GM23338 (cell line): Measurements from ENCODE around the gene USP24. TPM values are rescaled to one million over a fixed set of nuclear protein-coding genes. Genes with fewer than 3 reads are reported as not detected.

ENCODE experiments used
- ATAC-seq: fragments of 200-7000 bp; cut with Tn5 transposase; 3 replicates; pipeline ENCODE4 v1.9.1; 2020
- DNase-seq: peaks from one replicate; pipeline ENCODE4 v3.0.0-alpha.2; 2015; ENCODE audit warnings: low spot score
- H2AFZ ChIP-seq: fragments of 200-600 bp; sonication (generic); 2 replicates; pipeline ENCODE4 v1.8.0; 2016; ENCODE audit warnings: antibody characterized with exemption, mild to moderate bottlenecking, moderate library complexity
- H3F3A ChIP-seq: fragments of 200-600 bp; sonication (generic); replicated peaks from 2 replicates; pipeline ENCODE4 v1.8.0; 2017; ENCODE audit warnings: antibody characterized with exemption, mixed run types, low read depth
- H3K27ac ChIP-seq: fragments of 200-600 bp; sonication (generic); 2 replicates; pipeline ENCODE4 v1.6.1; 2016; ENCODE audit warnings: low read depth
- H3K27me3 ChIP-seq: fragments of 200-600 bp; sonication (generic); 2 replicates; pipeline ENCODE4 v1.8.0; 2016; ENCODE audit warnings: mild to moderate bottlenecking, mixed run types, moderate library complexity; ENCODE audit not compliant: insufficient read depth
- H3K36me3 ChIP-seq: fragments of 200-600 bp; sonication (generic); 2 replicates; pipeline ENCODE4 v1.8.0; 2016; ENCODE audit warnings: mild to moderate bottlenecking; ENCODE audit not compliant: insufficient read depth
- H3K4me1 ChIP-seq: fragments of 200-600 bp; sonication (generic); 2 replicates; pipeline ENCODE4 v1.8.0; 2016; ENCODE audit warnings: mild to moderate bottlenecking, moderate library complexity; ENCODE audit not compliant: insufficient read depth
- H3K4me2 ChIP-seq: fragments of 200-600 bp; sonication (generic); 2 replicates; pipeline ENCODE4 v1.7.1; 2017; ENCODE audit warnings: mixed run types
- H3K4me3 ChIP-seq: fragments of 200-600 bp; sonication (generic); 2 replicates; pipeline ENCODE4 v1.6.1; 2016; ENCODE audit warnings: mixed run types
- H3K79me2 ChIP-seq: fragments of 200-600 bp; sonication (generic); replicated peaks from 2 replicates; pipeline ENCODE4 v1.8.0; 2017; ENCODE audit warnings: mild to moderate bottlenecking; ENCODE audit not compliant: insufficient read depth
- H3K9me2 ChIP-seq: fragments of 200-600 bp; sonication (generic); 2 replicates; pipeline ENCODE4 v1.8.0; 2017; ENCODE audit not compliant: insufficient read depth
- H4K20me1 ChIP-seq: fragments of 200-600 bp; sonication (generic); replicated peaks from 2 replicates; pipeline ENCODE4 v1.8.0; 2017; ENCODE audit warnings: mild to moderate bottlenecking; ENCODE audit not compliant: insufficient read depth
- H3K27ac Mint-ChIP-seq: 2 replicates; pipeline ENCODE4 v1.8.0; 2020; ENCODE audit warnings: inconsistent platforms, mild to moderate bottlenecking, moderate library complexity, mixed read lengths
- H3K27me3 Mint-ChIP-seq: 3 replicates; pipeline ENCODE4 v1.8.0; 2022; ENCODE audit warnings: low read depth, mild to moderate bottlenecking, moderate library complexity, mixed read lengths, inconsistent platforms; ENCODE audit not compliant: insufficient read depth, poor library complexity
- H3K36me3 Mint-ChIP-seq: 3 replicates; pipeline ENCODE4 v1.8.0; 2021; ENCODE audit warnings: low read depth, mild to moderate bottlenecking, inconsistent platforms, moderate library complexity, mixed read lengths
- H3K4me1 Mint-ChIP-seq: 3 replicates; pipeline ENCODE4 v1.8.0; 2020; ENCODE audit warnings: mild to moderate bottlenecking, inconsistent platforms, mixed read lengths
- H3K4me3 Mint-ChIP-seq: 3 replicates; pipeline ENCODE4 v1.8.0; 2021; ENCODE audit warnings: moderate library complexity, mild to moderate bottlenecking, inconsistent platforms, mixed read lengths
- H3K9me3 Mint-ChIP-seq: 3 replicates; pipeline ENCODE4 v1.8.0; 2020; ENCODE audit warnings: moderate library complexity, mild to moderate bottlenecking, inconsistent platforms, mixed read lengths
- CREB1 ChIP-seq: fragments of 250-450 bp; sonication (Bioruptor Pico); IDR thresholded peaks from 2 replicates; pipeline ENCODE4 v1.5.0; 2020; ENCODE audit warnings: low read depth, mild to moderate bottlenecking, moderate library complexity
- EZH2 ChIP-seq: fragments of 200-600 bp; sonication (generic); IDR thresholded peaks from one replicate; pipeline ENCODE4 v1.8.0; 2017; ENCODE audit warnings: antibody characterized with exemption, mild to moderate bottlenecking, low read depth; ENCODE audit not compliant: unreplicated experiment
- EZH2phosphoT487 ChIP-seq: fragments of 200-600 bp; sonication (generic); IDR thresholded peaks from one replicate; pipeline ENCODE4 v1.8.1; 2018; ENCODE audit warnings: antibody characterized with exemption; ENCODE audit not compliant: unreplicated experiment
- JUNB ChIP-seq: IDR thresholded peaks from one replicate; pipeline ENCODE4 v1.6.1; 2016; ENCODE audit warnings: antibody characterized with exemption; ENCODE audit not compliant: unreplicated experiment
- POLR2AphosphoS5 ChIP-seq: IDR thresholded peaks from 2 replicates; pipeline ENCODE4 v1.6.1; 2016; ENCODE audit warnings: antibody characterized with exemption, low read depth
- STAT1 ChIP-seq: IDR thresholded peaks from one replicate; pipeline ENCODE4 v1.6.1; 2016; ENCODE audit warnings: antibody characterized with exemption; ENCODE audit not compliant: unreplicated experiment
- ZNF114 ChIP-seq: fragments of 250-450 bp; sonication (Bioruptor Pico); IDR thresholded peaks from 2 replicates; pipeline ENCODE4 v1.5.0; 2020; ENCODE audit warnings: mild to moderate bottlenecking, moderate library complexity
- ZNF331 ChIP-seq: fragments of 250-450 bp; sonication (Bioruptor Pico); IDR thresholded peaks from 2 replicates; pipeline ENCODE4 v1.5.0; 2020; ENCODE audit warnings: low read depth, mild to moderate bottlenecking, moderate library complexity
- polyA plus RNA-seq: library from polyadenylated mRNA; unstranded; fragments of >200 nt; fragmentation: Nextera tagmentation; extraction: Ambion mirVana; gene quantifications from 2 replicates; pipeline ENCODE4 v1.2.1, GENCODE V29; 2016
- total RNA-seq: library from RNA; depleted of rRNA; stranded (reverse); fragments of >200 nt; shearing (Covaris generic); gene quantifications from 2 replicates; pipeline ENCODE4 v1.2.3, GENCODE V29; 2014
- TF ChIP-seq, protein P1 (sequence below): IDR thresholded peaks from 2 replicates; pipeline ENCODE4 v1.6.1; 2016; ENCODE audit warnings: antibody characterized with exemption
- TF ChIP-seq, protein P2 (sequence below): IDR thresholded peaks from one replicate; pipeline ENCODE4 v1.6.1; 2018; ENCODE audit warnings: antibody characterized with exemption; ENCODE audit not compliant: unreplicated experiment
- TF ChIP-seq, protein P3 (sequence below): fragments of 250-450 bp; sonication (Bioruptor Pico); IDR thresholded peaks from 2 replicates; pipeline ENCODE4 v1.5.0; 2020; ENCODE audit warnings: mild to moderate bottlenecking, moderate library complexity

Gene USP24
- total and polyA plus RNA-seq, 2 experiments from 2014 or later: 12.1 to 32.6 TPM

DNA sequence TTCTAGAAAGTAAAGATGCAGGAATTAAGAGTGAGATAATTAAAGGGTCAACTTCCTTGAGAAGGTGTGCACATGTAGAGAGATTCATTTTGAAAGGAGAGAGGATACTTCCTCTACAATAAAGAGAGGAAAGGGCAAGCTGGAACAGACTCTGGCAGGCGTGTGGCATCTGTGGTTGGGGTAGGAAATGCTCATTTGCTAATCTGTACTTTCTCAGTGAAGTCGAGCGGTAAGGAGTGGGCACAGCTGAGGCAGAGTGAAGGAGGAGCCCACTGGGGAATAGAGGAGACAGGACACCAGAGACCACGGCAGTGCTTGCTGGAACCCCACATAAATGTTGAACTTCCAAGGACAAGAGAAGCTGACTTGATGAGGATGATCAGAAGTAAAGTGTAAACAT, 126.8 kb downstream of the USP24 start:
- Mint-ChIP-seq H3K27me3 (no peaks in the 10 kb centered on the region), H3K9me3 (no peaks in the 10 kb centered on the region), H3K36me3 (peaks cover 73% of the 10 kb centered on the region), H3K4me1 (no peaks in the 10 kb centered on the region), H3K27ac (no peak overlapping the region), H3K4me3 (no peak overlapping the region)
- peak overlapping the region; percentile 80 for H3K27ac ChIP-seq
- H3K4me3 ChIP-seq: no peak overlapping the region
- peaks cover 6% of the 10 kb centered on the region; the same call in 1 of the 2 replicates for H3F3A ChIP-seq
- ATAC-seq (no peak), DNase-seq (no peak)
- H3K4me1 ChIP-seq: no peaks in the 10 kb centered on the region
- no peaks in the 10 kb centered on the region for H3K27me3 ChIP-seq
- no peaks in the 10 kb centered on the region; the same call in 1 of the 2 replicates for H3K79me2 ChIP-seq
- no peak overlapping the region for H3K4me2 ChIP-seq
- H2AFZ ChIP-seq: no peak overlapping the region
- TF ChIP-seq EZH2phosphoT487: no peak
- no peak for TF ChIP-seq POLR2AphosphoS5
- no peak for TF ChIP-seq CREB1 (CRISPR knock-in tag)
- TF ChIP-seq ZNF331 (CRISPR knock-in tag): no peak
- no peak for TF ChIP-seq ZNF114 (CRISPR knock-in tag)
- H4K20me1 ChIP-seq: no peaks in the 10 kb centered on the region; the same call in 1 of the 2 replicates
- H3K9me2 ChIP-seq: no peaks in the 10 kb centered on the region
- peaks cover 30% of the 10 kb centered on the region; the same call in 1 of the 2 replicates for H3K36me3 ChIP-seq

DNA sequence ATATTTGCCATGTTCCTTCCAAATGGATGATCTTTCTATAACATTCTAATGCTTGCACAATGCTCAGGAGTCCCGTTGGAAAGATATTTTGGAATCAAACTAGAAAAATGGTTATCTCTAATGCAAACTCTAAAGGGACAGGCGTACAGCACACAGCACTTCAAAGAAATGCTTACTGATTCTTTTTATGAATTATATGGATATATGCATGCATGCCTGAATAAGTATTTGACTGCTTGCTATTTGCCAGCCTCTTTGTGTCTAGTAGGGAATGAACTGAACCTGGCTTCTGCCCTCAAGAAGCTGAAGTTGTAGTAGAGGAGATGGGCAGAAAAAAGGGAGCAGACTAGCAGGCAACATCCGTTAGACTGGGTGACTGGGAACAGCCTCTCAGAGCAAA, 127.7 kb downstream of the USP24 start:
- Histone ChIP-seq H3F3A (peaks cover 6% of the 10 kb centered on the region; the same call in 1 of the 2 replicates), H4K20me1 (no peaks in the 10 kb centered on the region; the same call in 1 of the 2 replicates), H3K27ac (peak overlapping the region; percentile 80; the same call in 1 of the 2 replicates), H3K27me3 (no peaks in the 10 kb centered on the region), H3K4me3 (no peak overlapping the region), H3K4me1 (no peaks in the 10 kb centered on the region), H3K4me2 (no peak overlapping the region), H3K79me2 (no peaks in the 10 kb centered on the region; the same call in 1 of the 2 replicates), H3K9me2 (no peaks in the 10 kb centered on the region), H3K36me3 (peaks cover 21% of the 10 kb centered on the region; the same call in 1 of the 2 replicates), H2AFZ (no peak overlapping the region)
- Mint-ChIP-seq H3K4me1 (no peaks in the 10 kb centered on the region), H3K4me3 (no peak overlapping the region), H3K9me3 (no peaks in the 10 kb centered on the region), H3K36me3 (peaks cover 76% of the 10 kb centered on the region), H3K27ac (no peak overlapping the region; the same call in 1 of the 2 replicates), H3K27me3 (no peaks in the 10 kb centered on the region)
- DNase-seq (no peak), ATAC-seq (no peak)
- TF ChIP-seq, protein P1, sequence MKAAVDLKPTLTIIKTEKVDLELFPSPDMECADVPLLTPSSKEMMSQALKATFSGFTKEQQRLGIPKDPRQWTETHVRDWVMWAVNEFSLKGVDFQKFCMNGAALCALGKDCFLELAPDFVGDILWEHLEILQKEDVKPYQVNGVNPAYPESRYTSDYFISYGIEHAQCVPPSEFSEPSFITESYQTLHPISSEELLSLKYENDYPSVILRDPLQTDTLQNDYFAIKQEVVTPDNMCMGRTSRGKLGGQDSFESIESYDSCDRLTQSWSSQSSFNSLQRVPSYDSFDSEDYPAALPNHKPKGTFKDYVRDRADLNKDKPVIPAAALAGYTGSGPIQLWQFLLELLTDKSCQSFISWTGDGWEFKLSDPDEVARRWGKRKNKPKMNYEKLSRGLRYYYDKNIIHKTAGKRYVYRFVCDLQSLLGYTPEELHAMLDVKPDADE: no peak
- no peak for TF ChIP-seq EZH2phosphoT487
- TF ChIP-seq, protein P2, sequence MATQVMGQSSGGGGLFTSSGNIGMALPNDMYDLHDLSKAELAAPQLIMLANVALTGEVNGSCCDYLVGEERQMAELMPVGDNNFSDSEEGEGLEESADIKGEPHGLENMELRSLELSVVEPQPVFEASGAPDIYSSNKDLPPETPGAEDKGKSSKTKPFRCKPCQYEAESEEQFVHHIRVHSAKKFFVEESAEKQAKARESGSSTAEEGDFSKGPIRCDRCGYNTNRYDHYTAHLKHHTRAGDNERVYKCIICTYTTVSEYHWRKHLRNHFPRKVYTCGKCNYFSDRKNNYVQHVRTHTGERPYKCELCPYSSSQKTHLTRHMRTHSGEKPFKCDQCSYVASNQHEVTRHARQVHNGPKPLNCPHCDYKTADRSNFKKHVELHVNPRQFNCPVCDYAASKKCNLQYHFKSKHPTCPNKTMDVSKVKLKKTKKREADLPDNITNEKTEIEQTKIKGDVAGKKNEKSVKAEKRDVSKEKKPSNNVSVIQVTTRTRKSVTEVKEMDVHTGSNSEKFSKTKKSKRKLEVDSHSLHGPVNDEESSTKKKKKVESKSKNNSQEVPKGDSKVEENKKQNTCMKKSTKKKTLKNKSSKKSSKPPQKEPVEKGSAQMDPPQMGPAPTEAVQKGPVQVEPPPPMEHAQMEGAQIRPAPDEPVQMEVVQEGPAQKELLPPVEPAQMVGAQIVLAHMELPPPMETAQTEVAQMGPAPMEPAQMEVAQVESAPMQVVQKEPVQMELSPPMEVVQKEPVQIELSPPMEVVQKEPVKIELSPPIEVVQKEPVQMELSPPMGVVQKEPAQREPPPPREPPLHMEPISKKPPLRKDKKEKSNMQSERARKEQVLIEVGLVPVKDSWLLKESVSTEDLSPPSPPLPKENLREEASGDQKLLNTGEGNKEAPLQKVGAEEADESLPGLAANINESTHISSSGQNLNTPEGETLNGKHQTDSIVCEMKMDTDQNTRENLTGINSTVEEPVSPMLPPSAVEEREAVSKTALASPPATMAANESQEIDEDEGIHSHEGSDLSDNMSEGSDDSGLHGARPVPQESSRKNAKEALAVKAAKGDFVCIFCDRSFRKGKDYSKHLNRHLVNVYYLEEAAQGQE: no peak
- TF ChIP-seq ZNF114 (CRISPR knock-in tag): no peak
- no peak for TF ChIP-seq JUNB
- no peak for TF ChIP-seq CREB1 (CRISPR knock-in tag)
- no peak for TF ChIP-seq STAT1
- TF ChIP-seq, protein P3, sequence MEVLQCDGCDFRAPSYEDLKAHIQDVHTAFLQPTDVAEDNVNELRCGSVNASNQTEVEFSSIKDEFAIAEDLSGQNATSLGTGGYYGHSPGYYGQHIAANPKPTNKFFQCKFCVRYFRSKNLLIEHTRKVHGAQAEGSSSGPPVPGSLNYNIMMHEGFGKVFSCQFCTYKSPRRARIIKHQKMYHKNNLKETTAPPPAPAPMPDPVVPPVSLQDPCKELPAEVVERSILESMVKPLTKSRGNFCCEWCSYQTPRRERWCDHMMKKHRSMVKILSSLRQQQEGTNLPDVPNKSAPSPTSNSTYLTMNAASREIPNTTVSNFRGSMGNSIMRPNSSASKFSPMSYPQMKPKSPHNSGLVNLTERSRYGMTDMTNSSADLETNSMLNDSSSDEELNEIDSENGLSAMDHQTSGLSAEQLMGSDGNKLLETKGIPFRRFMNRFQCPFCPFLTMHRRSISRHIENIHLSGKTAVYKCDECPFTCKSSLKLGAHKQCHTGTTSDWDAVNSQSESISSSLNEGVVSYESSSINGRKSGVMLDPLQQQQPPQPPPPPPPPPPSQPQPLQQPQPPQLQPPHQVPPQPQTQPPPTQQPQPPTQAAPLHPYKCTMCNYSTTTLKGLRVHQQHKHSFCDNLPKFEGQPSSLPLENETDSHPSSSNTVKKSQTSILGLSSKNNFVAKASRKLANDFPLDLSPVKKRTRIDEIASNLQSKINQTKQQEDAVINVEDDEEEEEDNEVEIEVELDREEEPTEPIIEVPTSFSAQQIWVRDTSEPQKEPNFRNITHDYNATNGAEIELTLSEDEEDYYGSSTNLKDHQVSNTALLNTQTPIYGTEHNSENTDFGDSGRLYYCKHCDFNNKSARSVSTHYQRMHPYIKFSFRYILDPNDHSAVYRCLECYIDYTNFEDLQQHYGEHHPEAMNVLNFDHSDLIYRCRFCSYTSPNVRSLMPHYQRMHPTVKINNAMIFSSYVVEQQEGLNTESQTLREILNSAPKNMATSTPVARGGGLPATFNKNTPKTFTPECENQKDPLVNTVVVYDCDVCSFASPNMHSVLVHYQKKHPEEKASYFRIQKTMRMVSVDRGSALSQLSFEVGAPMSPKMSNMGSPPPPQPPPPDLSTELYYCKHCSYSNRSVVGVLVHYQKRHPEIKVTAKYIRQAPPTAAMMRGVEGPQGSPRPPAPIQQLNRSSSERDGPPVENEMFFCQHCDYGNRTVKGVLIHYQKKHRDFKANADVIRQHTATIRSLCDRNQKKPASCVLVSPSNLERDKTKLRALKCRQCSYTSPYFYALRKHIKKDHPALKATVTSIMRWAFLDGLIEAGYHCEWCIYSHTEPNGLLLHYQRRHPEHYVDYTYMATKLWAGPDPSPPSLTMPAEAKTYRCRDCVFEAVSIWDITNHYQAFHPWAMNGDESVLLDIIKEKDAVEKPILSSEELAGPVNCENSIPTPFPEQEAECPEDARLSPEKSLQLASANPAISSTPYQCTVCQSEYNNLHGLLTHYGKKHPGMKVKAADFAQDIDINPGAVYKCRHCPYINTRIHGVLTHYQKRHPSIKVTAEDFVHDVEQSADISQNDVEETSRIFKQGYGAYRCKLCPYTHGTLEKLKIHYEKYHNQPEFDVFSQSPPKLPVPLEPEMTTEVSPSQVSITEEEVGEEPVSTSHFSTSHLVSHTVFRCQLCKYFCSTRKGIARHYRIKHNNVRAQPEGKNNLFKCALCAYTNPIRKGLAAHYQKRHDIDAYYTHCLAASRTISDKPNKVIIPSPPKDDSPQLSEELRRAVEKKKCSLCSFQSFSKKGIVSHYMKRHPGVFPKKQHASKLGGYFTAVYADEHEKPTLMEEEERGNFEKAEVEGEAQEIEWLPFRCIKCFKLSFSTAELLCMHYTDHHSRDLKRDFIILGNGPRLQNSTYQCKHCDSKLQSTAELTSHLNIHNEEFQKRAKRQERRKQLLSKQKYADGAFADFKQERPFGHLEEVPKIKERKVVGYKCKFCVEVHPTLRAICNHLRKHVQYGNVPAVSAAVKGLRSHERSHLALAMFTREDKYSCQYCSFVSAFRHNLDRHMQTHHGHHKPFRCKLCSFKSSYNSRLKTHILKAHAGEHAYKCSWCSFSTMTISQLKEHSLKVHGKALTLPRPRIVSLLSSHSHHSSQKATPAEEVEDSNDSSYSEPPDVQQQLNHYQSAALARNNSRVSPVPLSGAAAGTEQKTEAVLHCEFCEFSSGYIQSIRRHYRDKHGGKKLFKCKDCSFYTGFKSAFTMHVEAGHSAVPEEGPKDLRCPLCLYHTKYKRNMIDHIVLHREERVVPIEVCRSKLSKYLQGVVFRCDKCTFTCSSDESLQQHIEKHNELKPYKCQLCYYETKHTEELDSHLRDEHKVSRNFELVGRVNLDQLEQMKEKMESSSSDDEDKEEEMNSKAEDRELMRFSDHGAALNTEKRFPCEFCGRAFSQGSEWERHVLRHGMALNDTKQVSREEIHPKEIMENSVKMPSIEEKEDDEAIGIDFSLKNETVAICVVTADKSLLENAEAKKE: no peak
- TF ChIP-seq ZNF331 (CRISPR knock-in tag): no peak
- TF ChIP-seq POLR2AphosphoS5: no peak
- TF ChIP-seq EZH2: no peak
